ENCODE measurements around the gene COLEC11.
"Not testable (repeated sequence)": the region's sequence is repeated elsewhere in the genome, so short reads cannot be mapped to it uniquely, and the experiment has no call there.

COLEC11 gene

DNA sequence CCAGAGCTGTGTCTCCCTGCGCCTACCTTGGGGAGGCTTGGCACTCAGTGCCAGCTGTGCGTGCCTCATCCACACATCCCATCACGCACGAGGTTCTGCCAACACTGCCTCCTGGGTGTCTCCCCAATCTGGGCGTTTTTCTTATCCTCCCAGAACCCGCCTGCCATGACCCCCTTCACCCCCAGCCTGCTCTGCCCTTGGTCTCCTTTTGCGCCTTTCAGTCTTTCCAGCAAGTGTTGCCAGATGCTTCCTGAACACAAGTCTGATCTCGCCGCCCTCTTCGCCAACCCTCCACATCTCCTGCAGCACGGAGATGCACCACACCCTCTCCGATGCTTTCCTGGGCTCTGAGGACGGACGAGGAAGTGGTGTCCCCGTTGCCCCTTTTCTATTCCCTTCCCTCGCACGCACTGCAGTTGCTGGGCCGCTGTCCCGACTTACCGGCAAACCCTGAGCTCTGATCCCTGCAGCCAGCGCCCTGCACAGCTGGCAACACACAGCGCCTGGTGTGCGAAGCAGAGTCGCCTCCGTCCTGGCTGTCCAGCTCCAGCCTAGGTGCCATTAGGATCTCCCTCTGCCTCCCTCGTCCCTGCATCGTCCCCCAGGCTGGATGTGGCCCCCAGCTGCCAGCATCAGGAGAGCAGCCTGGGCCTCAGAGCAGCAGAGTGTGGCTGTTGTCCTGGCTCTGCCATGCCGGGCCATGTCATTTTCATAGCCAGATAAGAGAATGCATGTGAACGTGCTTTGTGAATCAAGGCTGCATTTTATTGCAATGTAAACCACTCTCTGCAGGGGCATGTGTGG, 40.5 kb downstream of the COLEC11 start:
- Histone ChIP-seq H3K9ac (ENCODE audit: low read depth, low read length) (no peak overlapping the region), H3K27ac (ENCODE audit: low read depth, low read length) (no peak overlapping the region), H3K4me3 (ENCODE audit: low read length) (no peak overlapping the region), H3K9me3 (ENCODE audit: insufficient read depth, low read depth, low read length) (no peaks in the 10 kb centered on the region), H3K27me3 (ENCODE audit: insufficient read depth, low read length) (no peaks in the 10 kb centered on the region), H3K36me3 (ENCODE audit: insufficient read depth, low read length) (no peaks in the 10 kb centered on the region), H3K4me1 (ENCODE audit: insufficient read depth, low read length) (no peaks in the 10 kb centered on the region)
- WGBS, result 94% methylated on average over 29 of the region's 29 CpGs

DNA sequence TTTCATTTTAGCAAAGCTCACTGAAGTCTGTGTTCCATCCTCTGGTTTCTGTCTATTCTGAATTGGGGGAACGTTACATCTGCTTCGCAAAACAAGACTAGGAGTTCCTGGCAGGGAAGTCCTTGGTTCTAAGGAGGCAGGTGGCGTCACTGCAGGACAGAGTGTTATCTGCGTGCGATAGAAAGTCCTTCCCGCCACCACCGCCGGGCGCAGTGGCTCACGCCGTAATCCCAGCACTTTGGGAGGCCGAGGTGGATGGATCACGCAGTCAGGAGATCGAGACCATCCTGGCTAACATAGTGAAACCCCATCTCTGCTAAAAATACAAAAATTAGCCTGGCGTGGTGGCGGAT, 41.0 kb downstream of the COLEC11 start:
- H3K27ac ChIP-seq (ENCODE audit: low read depth, low read length); H3K9ac ChIP-seq (ENCODE audit: low read depth, low read length); H3K27me3 ChIP-seq (ENCODE audit: insufficient read depth, low read length); H3K4me3 ChIP-seq (ENCODE audit: low read length); H3K4me1 ChIP-seq (ENCODE audit: insufficient read depth, low read length); H3K9me3 ChIP-seq (ENCODE audit: insufficient read depth, low read depth, low read length); H3K36me3 ChIP-seq (ENCODE audit: insufficient read depth, low read length): not testable (repeated sequence)
- 96% methylated on average over 16 of the region's 16 CpGs for WGBS

DNA sequence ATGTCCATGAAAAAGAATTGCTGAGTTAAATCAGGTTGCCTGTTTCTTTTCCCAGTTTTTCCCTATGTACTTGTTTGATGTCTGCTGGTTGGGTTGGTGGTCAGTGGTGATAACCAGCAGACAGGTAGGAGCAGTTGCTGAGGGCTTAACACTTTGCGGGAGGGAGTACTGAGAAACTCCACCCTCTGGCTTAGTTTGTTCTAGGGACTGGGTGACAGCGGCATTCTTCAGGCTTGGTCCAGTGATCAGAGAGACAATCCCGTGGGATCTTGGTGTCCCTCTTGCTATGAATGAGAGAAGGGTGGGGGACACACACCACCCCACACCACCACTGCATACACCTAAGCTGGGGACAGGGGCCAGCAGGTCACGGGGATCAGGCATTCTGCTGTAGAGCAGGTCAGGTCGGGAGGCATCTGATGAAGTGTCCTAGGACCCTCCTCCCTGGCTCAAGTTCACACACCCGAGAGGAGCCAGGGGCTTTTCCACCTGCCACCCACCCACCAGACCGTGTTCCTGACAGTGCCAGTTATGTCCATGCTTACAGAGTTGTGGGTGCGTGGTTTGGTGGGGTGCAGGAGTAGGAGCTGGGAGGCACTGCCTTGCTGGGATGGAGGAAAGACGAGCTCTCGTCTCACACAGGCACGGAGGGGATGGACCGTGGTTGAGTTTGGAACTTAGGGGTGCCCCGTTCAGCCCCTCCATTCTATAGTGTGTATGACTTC, 41.8 kb downstream of the COLEC11 start:
- Histone ChIP-seq H3K4me3 (ENCODE audit: low read length) (no peak overlapping the region), H3K9ac (ENCODE audit: low read depth, low read length) (no peak overlapping the region), H3K36me3 (ENCODE audit: insufficient read depth, low read length) (no peaks in the 10 kb centered on the region), H3K27me3 (ENCODE audit: insufficient read depth, low read length) (no peaks in the 10 kb centered on the region), H3K4me1 (ENCODE audit: insufficient read depth, low read length) (no peaks in the 10 kb centered on the region), H3K27ac (ENCODE audit: low read depth, low read length) (no peak overlapping the region), H3K9me3 (ENCODE audit: insufficient read depth, low read depth, low read length) (no peaks in the 10 kb centered on the region)
- 91% methylated on average over 12 of the region's 13 CpGs for WGBS

GRCh38 chr2:3637311-3637675, 42.4 kb downstream of the COLEC11 start:
- Histone ChIP-seq H3K4me1 (ENCODE audit: insufficient read depth, low read length) (no peaks in the 10 kb centered on the region), H3K36me3 (ENCODE audit: insufficient read depth, low read length) (no peaks in the 10 kb centered on the region), H3K9me3 (ENCODE audit: insufficient read depth, low read depth, low read length) (no peaks in the 10 kb centered on the region), H3K27ac (ENCODE audit: low read depth, low read length) (no peak overlapping the region), H3K27me3 (ENCODE audit: insufficient read depth, low read length) (no peaks in the 10 kb centered on the region), H3K9ac (ENCODE audit: low read depth, low read length) (no peak overlapping the region), H3K4me3 (ENCODE audit: low read length) (no peak overlapping the region)
- 89% methylated on average over 11 of the region's 11 CpGs for WGBS

DNA sequence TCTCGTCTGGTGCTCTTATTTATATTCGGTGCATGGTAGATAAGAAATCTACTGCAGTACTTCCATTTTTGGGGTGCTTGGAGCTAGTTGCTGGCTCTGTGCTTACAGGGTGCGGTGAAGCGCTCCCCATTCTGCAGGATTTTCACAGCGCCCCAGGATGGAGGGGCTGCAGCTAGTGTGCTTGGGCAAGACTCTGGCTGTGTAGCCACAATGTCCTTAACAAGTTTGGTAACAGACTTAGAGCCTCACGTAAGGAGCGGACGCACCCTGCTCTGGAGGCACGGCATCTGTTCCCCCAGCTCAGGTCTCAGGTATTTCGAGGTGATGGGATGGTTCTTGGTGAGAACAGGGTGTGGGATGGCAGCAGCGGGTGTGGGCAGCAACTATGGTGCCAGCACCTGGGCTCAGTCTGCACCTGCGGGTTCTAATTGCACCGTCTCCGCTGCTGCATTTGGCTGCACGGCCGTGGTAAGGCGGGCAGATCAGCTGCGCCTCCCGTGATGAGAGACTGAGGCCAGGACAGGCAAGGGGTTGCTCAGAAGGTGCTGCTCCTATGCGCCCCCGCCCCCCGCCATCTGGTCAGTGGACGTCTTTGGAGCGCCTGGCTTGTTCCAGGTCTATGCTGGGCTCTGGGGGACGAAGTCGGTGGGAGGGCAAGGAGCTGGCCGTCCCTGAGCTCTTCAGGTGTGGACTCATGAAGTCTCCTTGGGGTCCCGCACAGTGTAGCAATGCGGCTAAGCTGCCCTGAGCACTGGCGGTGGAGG, 43.0 kb downstream of the COLEC11 start:
- Histone ChIP-seq H3K27ac (ENCODE audit: low read depth, low read length) (no peak overlapping the region), H3K9ac (ENCODE audit: low read depth, low read length) (no peak overlapping the region), H3K27me3 (ENCODE audit: insufficient read depth, low read length) (no peaks in the 10 kb centered on the region), H3K4me3 (ENCODE audit: low read length) (no peak overlapping the region), H3K36me3 (ENCODE audit: insufficient read depth, low read length) (no peaks in the 10 kb centered on the region), H3K9me3 (ENCODE audit: insufficient read depth, low read depth, low read length) (no peaks in the 10 kb centered on the region), H3K4me1 (ENCODE audit: insufficient read depth, low read length) (no peaks in the 10 kb centered on the region)
- 96% methylated on average over 30 of the region's 30 CpGs for WGBS

DNA sequence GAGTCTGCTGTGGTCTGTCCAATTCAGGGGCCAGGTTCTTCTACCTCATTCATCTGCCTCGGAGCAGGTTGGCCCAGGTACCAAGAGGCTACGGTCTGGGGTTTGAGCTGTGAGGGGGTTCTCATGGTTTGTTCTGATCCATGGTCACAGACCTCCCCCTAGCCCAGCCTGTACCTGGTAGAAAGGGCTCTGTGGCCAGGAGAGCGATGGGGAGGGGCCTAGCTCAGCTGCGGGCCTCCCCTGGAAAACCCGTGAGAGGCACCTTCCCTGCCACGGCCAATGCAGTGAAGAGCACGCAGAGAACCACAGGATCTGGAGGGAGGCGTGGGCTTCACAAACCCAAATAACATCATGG, 43.5 kb downstream of the COLEC11 start:
- no peak overlapping the region for H3K9ac ChIP-seq (ENCODE audit: low read depth, low read length)
- H3K36me3 ChIP-seq (ENCODE audit: insufficient read depth, low read length), result no peaks in the 10 kb centered on the region
- WGBS, result 85% methylated on average over 8 of the region's 8 CpGs
- H3K27ac ChIP-seq (ENCODE audit: low read depth, low read length), result no peak overlapping the region
- no peaks in the 10 kb centered on the region for H3K4me1 ChIP-seq (ENCODE audit: insufficient read depth, low read length)
- H3K9me3 ChIP-seq (ENCODE audit: insufficient read depth, low read depth, low read length), result no peaks in the 10 kb centered on the region
- H3K27me3 ChIP-seq (ENCODE audit: insufficient read depth, low read length), result no peaks in the 10 kb centered on the region
- no peak overlapping the region for H3K4me3 ChIP-seq (ENCODE audit: low read length)

DNA sequence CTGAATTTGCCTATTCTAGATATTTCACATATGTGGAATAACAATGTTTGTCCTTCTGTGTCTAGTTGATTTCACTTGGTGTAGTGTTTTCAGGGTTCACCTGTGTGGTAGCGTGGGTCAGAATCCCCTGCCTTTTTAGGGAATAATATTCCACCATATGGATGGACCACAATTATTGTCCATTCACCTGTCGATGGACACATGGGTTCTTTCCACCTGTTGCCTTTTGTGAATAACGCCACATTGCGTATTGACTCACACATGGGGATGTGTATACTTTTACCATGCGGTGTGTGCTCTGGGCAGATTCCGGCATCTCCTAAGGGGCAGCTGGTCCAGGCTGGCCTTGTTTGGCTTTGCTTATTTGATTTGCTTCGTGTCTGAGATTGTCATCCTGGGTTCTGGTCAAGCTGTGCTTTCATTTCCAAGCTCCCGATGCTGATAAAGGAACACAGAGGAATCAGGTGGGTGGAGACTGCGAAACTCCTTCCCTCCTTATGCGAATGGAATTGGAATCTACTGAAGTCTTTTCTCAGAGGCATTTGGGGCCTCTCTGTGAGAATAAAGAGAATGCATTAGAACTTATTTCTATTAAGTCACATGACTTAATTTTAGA, 44.2 kb downstream of the COLEC11 start:
- H3K27ac ChIP-seq (ENCODE audit: low read depth, low read length), result no peak overlapping the region
- H3K4me3 ChIP-seq (ENCODE audit: low read length), result no peak overlapping the region
- no peaks in the 10 kb centered on the region for H3K4me1 ChIP-seq (ENCODE audit: insufficient read depth, low read length)
- H3K27me3 ChIP-seq (ENCODE audit: insufficient read depth, low read length), result no peaks in the 10 kb centered on the region
- H3K9ac ChIP-seq (ENCODE audit: low read depth, low read length), result no peak overlapping the region
- H3K9me3 ChIP-seq (ENCODE audit: insufficient read depth, low read depth, low read length), result no peaks in the 10 kb centered on the region
- 88% methylated on average over 10 of the region's 10 CpGs for WGBS
- no peaks in the 10 kb centered on the region for H3K36me3 ChIP-seq (ENCODE audit: insufficient read depth, low read length)

DNA sequence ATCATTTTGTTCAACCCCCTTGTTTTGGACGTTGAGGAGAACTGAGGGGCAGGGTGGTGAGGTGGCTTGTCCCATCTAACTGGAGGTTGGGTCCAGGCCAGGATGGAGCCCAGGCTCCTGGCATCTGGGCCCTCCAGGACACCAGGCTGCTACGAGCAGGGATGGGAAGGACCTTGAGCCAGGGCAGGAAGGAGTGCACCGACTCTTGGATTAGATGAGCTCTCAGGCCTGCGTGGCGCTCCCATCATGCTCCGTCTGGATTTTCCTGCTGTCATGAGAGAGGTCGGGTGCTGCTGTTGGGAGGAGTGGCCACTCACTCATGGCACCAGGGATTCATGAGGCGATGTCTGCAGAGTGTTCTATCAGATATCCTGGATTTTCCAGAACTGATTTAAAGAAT, 44.7 kb downstream of the COLEC11 start:
- H3K4me1 ChIP-seq (ENCODE audit: insufficient read depth, low read length), result no peaks in the 10 kb centered on the region
- no peaks in the 10 kb centered on the region for H3K36me3 ChIP-seq (ENCODE audit: insufficient read depth, low read length)
- H3K27ac ChIP-seq (ENCODE audit: low read depth, low read length), result no peak overlapping the region
- H3K9ac ChIP-seq (ENCODE audit: low read depth, low read length), result no peak overlapping the region
- WGBS, result 90% methylated on average over 8 of the region's 8 CpGs
- no peaks in the 10 kb centered on the region for H3K27me3 ChIP-seq (ENCODE audit: insufficient read depth, low read length)
- no peak overlapping the region for H3K4me3 ChIP-seq (ENCODE audit: low read length)
- H3K9me3 ChIP-seq (ENCODE audit: insufficient read depth, low read depth, low read length), result no peaks in the 10 kb centered on the region

DNA sequence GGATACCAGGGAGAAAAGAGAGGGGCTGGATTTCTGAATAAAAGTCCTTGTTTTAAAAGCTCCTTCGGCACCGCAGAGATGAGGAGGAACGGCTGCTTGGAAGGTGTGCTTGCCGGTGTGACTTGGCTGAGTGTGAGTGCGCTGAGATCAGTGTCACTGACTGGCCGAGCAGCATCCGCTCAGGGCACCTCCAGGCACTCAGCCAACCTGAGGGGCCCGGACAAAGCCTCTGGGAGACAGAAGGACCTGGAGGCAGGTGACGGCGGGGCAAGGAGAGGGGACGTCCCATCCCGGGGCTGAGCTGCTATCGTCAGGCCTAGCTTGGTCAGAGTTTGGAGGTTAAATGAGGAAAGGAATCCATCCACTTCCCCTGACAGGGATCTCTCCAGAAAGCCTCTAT, 46.3 kb downstream of the COLEC11 start:
- Histone ChIP-seq H3K27ac (ENCODE audit: low read depth, low read length) (no peak overlapping the region), H3K36me3 (ENCODE audit: insufficient read depth, low read length) (no peaks in the 10 kb centered on the region), H3K27me3 (ENCODE audit: insufficient read depth, low read length) (no peaks in the 10 kb centered on the region), H3K9me3 (ENCODE audit: insufficient read depth, low read depth, low read length) (no peaks in the 10 kb centered on the region), H3K4me1 (ENCODE audit: insufficient read depth, low read length) (no peaks in the 10 kb centered on the region), H3K4me3 (ENCODE audit: low read length) (no peak overlapping the region), H3K9ac (ENCODE audit: low read depth, low read length) (no peak overlapping the region)
- WGBS, result 92% methylated on average over 13 of the region's 13 CpGs

GRCh38 chr2:3641841-3642421, 47.0 kb downstream of the COLEC11 start:
- Histone ChIP-seq H3K9me3 (ENCODE audit: insufficient read depth, low read depth, low read length) (no peaks in the 10 kb centered on the region), H3K4me3 (ENCODE audit: low read length) (no peak overlapping the region), H3K4me1 (ENCODE audit: insufficient read depth, low read length) (no peaks in the 10 kb centered on the region), H3K9ac (ENCODE audit: low read depth, low read length) (no peak overlapping the region), H3K27me3 (ENCODE audit: insufficient read depth, low read length) (no peaks in the 10 kb centered on the region), H3K27ac (ENCODE audit: low read depth, low read length) (no peak overlapping the region), H3K36me3 (ENCODE audit: insufficient read depth, low read length) (no peaks in the 10 kb centered on the region)
- WGBS, result 92% methylated on average over 26 of the region's 26 CpGs

Data from HUES64 (cell line).